GM12878 (cell line): ENCODE results near the gene AP5B1. TPM values are rescaled to one million over a fixed set of nuclear protein-coding genes. Genes with fewer than 3 reads are reported as not detected.

Experiments used
- ATAC-seq: fragments of 200-7000 bp; cut with Tn5 transposase; 3 replicates; pipeline ENCODE4 v1.9.1; 2020; ENCODE audit warnings: mild to moderate bottlenecking, moderate library complexity
- BruUV-seq: library from RNA; stranded (reverse); fragments of 400-500 nt; replicated peaks from 2 replicates; lab custom pipeline; 2021; lab: Mats Ljungman, UMichigan
- CTCF ChIA-PET: fragments of 300-600 bp; sonication (Branson Sonifier 250); formaldehyde crosslinking; extraction: SDS; loops from one replicate; lab custom pipeline; 2021; ENCODE audit warnings: inconsistent platforms; lab: Yijun Ruan, JAX
- POLR2A ChIA-PET: fragments of 350-600 bp; formaldehyde crosslinking; extraction: SDS; loops from one replicate; lab custom pipeline; 2021; ENCODE audit warnings: inconsistent platforms; lab: Charles Lee
- RAD21 ChIA-PET: fragments of 300-600 bp; sonication (Branson Sonifier 250); formaldehyde crosslinking; loops from one replicate; lab custom pipeline; 2023; ENCODE audit warnings: antibody characterized with exemption; ENCODE audit not compliant: unreplicated experiment; lab: Charles Lee
- SMC1A ChIA-PET: fragments of 300-600 bp; sonication (Branson Sonifier 250); formaldehyde crosslinking; loops from one replicate; lab custom pipeline; 2023; ENCODE audit not compliant: unreplicated experiment, uncharacterized antibody; lab: Charles Lee
- DNase-seq: peaks from one replicate; pipeline ENCODE4 v3.0.0-alpha.2; 2011; ENCODE audit warnings: low read depth, low spot score
- FAIRE-seq: peaks from 3 replicates; lab custom pipeline; 2011; peaks lifted over from hg19 to GRCh38; lab: Jason Lieb, UNC
- H2AFZ ChIP-seq: 2 replicates; pipeline ENCODE4 v1.6.0; 2011; ENCODE audit warnings: low read depth, low read length, control low read depth; ENCODE audit not compliant: control insufficient read depth
- H3K27ac ChIP-seq: 2 replicates; pipeline ENCODE4 v1.5.1; 2011; ENCODE audit warnings: control low read depth; ENCODE audit not compliant: control insufficient read depth, insufficient read depth
- H3K27me3 ChIP-seq, 2 experiments: replicated peaks in 1 of 2; 2 replicates each; pipeline versions ENCODE4 v1.6.0 to v1.6.1; 2011; ENCODE audit warnings: low read length in 1 of 2; ENCODE audit not compliant: control insufficient read depth in 2 of 2, insufficient read depth in 2 of 2
- H3K36me3 ChIP-seq, 2 experiments: 2 replicates each; pipeline ENCODE4 v1.5.1; 2011; ENCODE audit warnings: low read length in 1 of 2; ENCODE audit not compliant: control insufficient read depth in 2 of 2, insufficient read depth in 2 of 2
- H3K4me1 ChIP-seq: 2 replicates; pipeline ENCODE4 v1.6.1; 2011; ENCODE audit warnings: mild to moderate bottlenecking, low read length, moderate library complexity, mixed read lengths; ENCODE audit not compliant: control insufficient read depth, insufficient read depth
- H3K4me2 ChIP-seq: 2 replicates; pipeline ENCODE4 v1.6.0; 2011; ENCODE audit warnings: control low read depth; ENCODE audit not compliant: control insufficient read depth, insufficient read depth
- H3K4me3 ChIP-seq: fragments of 200-600 bp; sonication (generic); 2 replicates; pipeline ENCODE4 v1.5.1; 2016
- H3K79me2 ChIP-seq: 2 replicates; pipeline ENCODE4 v1.6.0; 2011; ENCODE audit warnings: low read length; ENCODE audit not compliant: control insufficient read depth, insufficient read depth
- H3K9ac ChIP-seq: 2 replicates; pipeline ENCODE4 v1.8.0; 2011; ENCODE audit warnings: low read length, control low read depth, mixed read lengths; ENCODE audit not compliant: control insufficient read depth, insufficient read depth
- H3K9me3 ChIP-seq: replicated peaks from 3 replicates; pipeline ENCODE4 v1.5.1; 2011; ENCODE audit warnings: mild to moderate bottlenecking, low read length; ENCODE audit not compliant: control insufficient read depth, insufficient read depth
- H4K20me1 ChIP-seq: 2 replicates; pipeline ENCODE4 v1.6.0; 2011; ENCODE audit not compliant: control insufficient read depth, insufficient read depth
- ASH2L ChIP-seq: fragments of 300-600, 200-600 bp; sonication (generic); IDR thresholded peaks from 2 replicates; pipeline ENCODE4 v1.6.1; 2017; ENCODE audit warnings: low read depth, mild to moderate bottlenecking, borderline replicate concordance
- ATF3 ChIP-seq: IDR thresholded peaks from 2 replicates; pipeline ENCODE4 v1.6.1; 2011; ENCODE audit warnings: low read depth, mild to moderate bottlenecking, low read length, moderate library complexity, borderline replicate concordance; ENCODE audit errors: extremely low read depth
- ATF7 ChIP-seq: fragments of 450-650 bp; IDR thresholded peaks from 2 replicates; pipeline ENCODE4 v1.6.1; 2016; ENCODE audit warnings: low read depth, mild to moderate bottlenecking
- CHD4 ChIP-seq: fragments of 200-600 bp; sonication (generic); IDR thresholded peaks from 2 replicates; pipeline ENCODE4 v1.6.1; 2016; ENCODE audit warnings: mild to moderate bottlenecking
- EP300 ChIP-seq, 2 experiments: fragments of 150-350 bp in 1 of 2; IDR thresholded peaks; 2 replicates each; pipeline ENCODE4 v1.6.1; 2011 to 2012; ENCODE audit warnings: low read depth in 2 of 2, low read length in 2 of 2, borderline replicate concordance in 1 of 2, improper control_type of control experiment in 1 of 2, inconsistent platforms in 1 of 2; ENCODE audit not compliant: control insufficient read depth in 1 of 2
- ESRRA ChIP-seq: IDR thresholded peaks from 2 replicates; pipeline ENCODE4 v1.6.1; 2012; ENCODE audit warnings: mild to moderate bottlenecking, low read length, improper control_type of control experiment
- FOXM1 ChIP-seq: IDR thresholded peaks from 2 replicates; pipeline ENCODE4 v1.6.1; 2012; ENCODE audit warnings: low read depth, mild to moderate bottlenecking, inconsistent platforms, low read length, moderate library complexity
- HDAC6 ChIP-seq: fragments of 200-600 bp; sonication (generic); IDR thresholded peaks from one replicate; pipeline ENCODE4 v1.8.0; 2017; ENCODE audit warnings: antibody characterized with exemption; ENCODE audit not compliant: unreplicated experiment
- JUND ChIP-seq: IDR thresholded peaks from 2 replicates; pipeline ENCODE4 v1.6.1; 2012; ENCODE audit warnings: low read depth, mild to moderate bottlenecking, low read length, improper control_type of control experiment, moderate library complexity
- MEF2B ChIP-seq: fragments of 450-650 bp; IDR thresholded peaks from 2 replicates; pipeline ENCODE4 v1.6.1; 2018; ENCODE audit warnings: mild to moderate bottlenecking, moderate library complexity; ENCODE audit not compliant: partially characterized antibody, poor library complexity, severe bottlenecking
- NR2C1 ChIP-seq: fragments of 450-650 bp; IDR thresholded peaks from 2 replicates; pipeline ENCODE4 v1.6.1; 2017; ENCODE audit warnings: antibody characterized with exemption, mild to moderate bottlenecking, moderate library complexity
- PML ChIP-seq: IDR thresholded peaks from 2 replicates; pipeline ENCODE4 v1.6.1; 2012; ENCODE audit warnings: low read length, inconsistent platforms
- TBL1XR1 ChIP-seq: IDR thresholded peaks from 2 replicates; pipeline ENCODE4 v1.6.1; 2012; ENCODE audit warnings: low read depth, low read length, improper control_type of control experiment
- TCF3 ChIP-seq: IDR thresholded peaks from 2 replicates; pipeline ENCODE4 v1.6.1; 2012; ENCODE audit warnings: low read depth, mild to moderate bottlenecking, low read length, borderline replicate concordance; ENCODE audit not compliant: insufficient read depth
- ZBTB40 ChIP-seq: fragments of 450-650 bp; IDR thresholded peaks from 2 replicates; pipeline ENCODE4 v1.6.1; 2016; ENCODE audit warnings: mild to moderate bottlenecking, moderate library complexity, borderline replicate concordance
- WGBS: methylation state at CpG from one replicate; pipeline ENCODE4 v1.1.6; 2016; ENCODE audit warnings: low lambda C conversion rate; ENCODE audit not compliant: insufficient replicate concordance, insufficient coverage; ENCODE audit errors: missing lambda C conversion rate; 5-methylcytosine and 5-hydroxymethylcytosine counted together
- in situ Hi-C: fragments of 300-500 bp; cut with MboI; formaldehyde crosslinking; loops from 9 replicates; pipeline ENCODE4 v1.14.3; 2018; ENCODE audit warnings: mixed read lengths
- intact Hi-C: fragments of 100-400 bp; cut with micrococcal nuclease; formaldehyde crosslinking; loops from one replicate; pipeline ENCODE4 v1.14.2; 2022; ENCODE audit not compliant: unreplicated experiment
- polyA plus RNA-seq, 11 experiments: library from polyadenylated mRNA; depleted of rRNA in 4 of 11; unstranded in 6 of 11; stranded (reverse) in 5 of 11; fragments of >200 nt; fragmentation: Nextera tagmentation in 4 of 11; fragmentation: Illumina TruSeq in 1 of 11; extraction: Ambion mirVana in 4 of 11; extraction: Trizol in 1 of 11; gene quantifications; 1 replicate in 1 of 11; 2 replicates in 10 of 11; pipeline versions ENCODE4 v1.2.1 to v1.2.3, GENCODE V29; 2011 to 2016; ENCODE audit warnings: inconsistent platforms in 2 of 11, missing spikeins in 2 of 11, low read depth in 1 of 11
- total RNA-seq, 4 experiments: library from RNA; depleted of rRNA in 3 of 4; stranded (reverse); fragments of >200 nt in 3 of 4; fragmentation: Illumina TruSeq in 1 of 4; extraction: Trizol in 1 of 4; gene quantifications; 2 replicates each; pipeline versions ENCODE4 v1.2.1 to v1.2.3, GENCODE V29; 2013 to 2021
- TF ChIP-seq, protein P1 (sequence below): IDR thresholded peaks from 2 replicates; pipeline ENCODE4 v1.6.1; 2011; ENCODE audit warnings: borderline replicate concordance, low read depth, mild to moderate bottlenecking, moderate library complexity, low read length; ENCODE audit not compliant: insufficient read depth, poor library complexity, severe bottlenecking

AP5B1 gene
- total and polyA plus RNA-seq, 10 of the 15 experiments (the other 5 are each of a cell fraction or from before 2014, with no cell fraction given) = 0.47 to 13.1 (median 4.8) TPM

DNA sequence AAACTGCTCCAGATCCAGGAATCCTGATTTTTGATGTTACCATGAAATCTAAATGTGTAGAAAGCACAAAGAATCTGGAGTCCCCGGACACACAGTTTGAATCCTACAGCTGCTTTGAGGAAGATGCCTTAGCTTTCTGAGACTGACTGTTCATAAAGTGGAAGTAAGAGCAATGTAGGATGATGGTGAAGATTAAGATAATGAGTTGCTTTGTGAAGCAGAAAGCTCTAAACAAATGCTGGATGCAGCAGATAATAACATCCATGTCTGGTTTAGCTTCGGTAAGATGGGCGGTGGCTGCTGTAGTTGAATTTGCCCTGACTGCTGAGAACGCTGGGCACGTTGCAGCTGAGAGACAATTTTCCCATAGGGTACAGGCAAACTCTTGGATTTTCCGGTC lies 26.2 kb upstream of the AP5B1 start (continued):
- TF ChIP-seq ZBTB40 (no peak), ATF7 (no peak), ASH2L (no peak), CHD4 (no peak), TBL1XR1 (no peak)

DNA sequence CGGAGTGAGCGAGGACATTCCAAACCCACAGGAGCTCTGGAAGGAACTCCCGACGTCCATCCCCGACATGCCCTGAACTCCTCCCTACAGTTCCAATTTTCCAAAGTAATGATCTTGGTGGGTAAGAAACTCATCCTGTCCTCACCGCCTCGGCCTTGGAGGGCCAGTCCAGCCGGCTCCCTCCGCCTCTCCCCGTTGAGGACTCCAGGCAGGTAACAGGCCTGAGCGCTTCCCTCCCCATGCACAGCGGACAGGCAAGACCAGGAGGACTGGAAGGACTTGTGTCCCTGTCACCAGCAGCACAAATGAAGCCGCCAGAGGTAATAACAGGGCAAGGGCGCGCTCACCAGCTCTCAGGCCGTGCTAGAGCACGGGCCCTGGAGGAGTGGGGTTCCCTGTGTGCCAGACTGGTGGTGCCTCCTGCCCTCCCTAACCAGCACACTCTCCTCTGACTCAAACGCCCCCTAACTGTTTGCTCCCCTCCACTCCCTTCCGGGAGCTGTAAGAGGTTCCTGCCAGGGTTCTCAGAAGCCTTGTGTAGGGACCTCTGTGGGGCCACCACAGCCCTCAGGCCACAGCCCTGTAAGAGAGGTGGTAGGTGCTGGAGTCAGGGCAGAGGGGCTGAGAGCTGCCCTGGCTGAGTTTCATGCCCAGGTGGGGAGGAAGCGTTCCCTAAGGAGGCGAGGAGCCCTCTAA lies 23.2 kb upstream of the AP5B1 start:
- SMC1A ChIA-PET = interaction anchor here (0.5 to 1.6 kb wide), 4 partner anchors 9 to 34 kb away, joined by 3 to 5 read pairs (median 4); no protein-coding TSS in a partner anchor
- H4K20me1 ChIP-seq = no peaks in the 10 kb centered on the region
- in situ Hi-C loops (no loop called here), intact Hi-C loops (no loop called here)
- no peaks in the 10 kb centered on the region for H3K79me2 ChIP-seq
- WGBS = 74% methylated on average over 21 of the region's 21 CpGs
- POLR2A ChIA-PET = interaction anchor here (0.9 to 3.2 kb wide), 2 partner anchors 12 to 14 kb away, joined by 3 to 27 read pairs; no protein-coding TSS in a partner anchor
- no peaks in the 10 kb centered on the region for H3K27me3 ChIP-seq
- CTCF ChIA-PET = interaction anchor here (0.6 to 4.0 kb wide), 5 partner anchors 12 to 81 kb away, joined by 3 to 32 read pairs (median 13); partner anchors contain the start of gene AP5B1
- DNase-seq = no peak
- RAD21 ChIA-PET = interaction anchor here (1.4 to 1.5 kb wide), 2 partner anchors 13 to 24 kb away, joined by 5 to 7 read pairs; no protein-coding TSS in a partner anchor
- FAIRE-seq = no peak
- H3K36me3 ChIP-seq = no peaks in the 10 kb centered on the region
- peaks cover 15% of the 10 kb centered on the region for H3K4me1 ChIP-seq
- ATAC-seq = no peak
- no peak overlapping the region for H2AFZ ChIP-seq
- no peak overlapping the region for H3K4me3 ChIP-seq
- no TSS peak for BruUV-seq
- H3K9me3 ChIP-seq = no peaks in the 10 kb centered on the region
- H3K27ac ChIP-seq = no peak overlapping the region
- no peak overlapping the region for H3K4me2 ChIP-seq
- no peak overlapping the region for H3K9ac ChIP-seq
- TF ChIP-seq, protein P1, sequence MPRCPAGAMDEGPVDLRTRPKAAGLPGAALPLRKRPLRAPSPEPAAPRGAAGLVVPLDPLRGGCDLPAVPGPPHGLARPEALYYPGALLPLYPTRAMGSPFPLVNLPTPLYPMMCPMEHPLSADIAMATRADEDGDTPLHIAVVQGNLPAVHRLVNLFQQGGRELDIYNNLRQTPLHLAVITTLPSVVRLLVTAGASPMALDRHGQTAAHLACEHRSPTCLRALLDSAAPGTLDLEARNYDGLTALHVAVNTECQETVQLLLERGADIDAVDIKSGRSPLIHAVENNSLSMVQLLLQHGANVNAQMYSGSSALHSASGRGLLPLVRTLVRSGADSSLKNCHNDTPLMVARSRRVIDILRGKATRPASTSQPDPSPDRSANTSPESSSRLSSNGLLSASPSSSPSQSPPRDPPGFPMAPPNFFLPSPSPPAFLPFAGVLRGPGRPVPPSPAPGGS = no peak
- TF ChIP-seq EP300 (IDR thresholded peaks at IDR 0.05; ENCODE audit: borderline replicate concordance in 1 of 2, control insufficient read depth in 1 of 2, low read depth in 2 of 2, low read length in 2 of 2) = no peak
- no peak for TF ChIP-seq PML
- no peak for TF ChIP-seq TCF3
- TF ChIP-seq HDAC6 = no peak
- no peak for TF ChIP-seq MEF2B
- TF ChIP-seq JUND = no peak
- no peak for TF ChIP-seq ESRRA
- no peak for TF ChIP-seq FOXM1
- TF ChIP-seq ATF3 = no peak
- no peak for TF ChIP-seq NR2C1
